Measurements from ENCODE around the gene LBHD2.

Gene LBHD2

GRCh38 chr14:103058164-103059055 lies 25.6 kb upstream of the LBHD2 start:
- no peak for DNase-seq (ENCODE audit: extremely low read depth, insufficient read length)
- TF ChIP-seq, protein P1, sequence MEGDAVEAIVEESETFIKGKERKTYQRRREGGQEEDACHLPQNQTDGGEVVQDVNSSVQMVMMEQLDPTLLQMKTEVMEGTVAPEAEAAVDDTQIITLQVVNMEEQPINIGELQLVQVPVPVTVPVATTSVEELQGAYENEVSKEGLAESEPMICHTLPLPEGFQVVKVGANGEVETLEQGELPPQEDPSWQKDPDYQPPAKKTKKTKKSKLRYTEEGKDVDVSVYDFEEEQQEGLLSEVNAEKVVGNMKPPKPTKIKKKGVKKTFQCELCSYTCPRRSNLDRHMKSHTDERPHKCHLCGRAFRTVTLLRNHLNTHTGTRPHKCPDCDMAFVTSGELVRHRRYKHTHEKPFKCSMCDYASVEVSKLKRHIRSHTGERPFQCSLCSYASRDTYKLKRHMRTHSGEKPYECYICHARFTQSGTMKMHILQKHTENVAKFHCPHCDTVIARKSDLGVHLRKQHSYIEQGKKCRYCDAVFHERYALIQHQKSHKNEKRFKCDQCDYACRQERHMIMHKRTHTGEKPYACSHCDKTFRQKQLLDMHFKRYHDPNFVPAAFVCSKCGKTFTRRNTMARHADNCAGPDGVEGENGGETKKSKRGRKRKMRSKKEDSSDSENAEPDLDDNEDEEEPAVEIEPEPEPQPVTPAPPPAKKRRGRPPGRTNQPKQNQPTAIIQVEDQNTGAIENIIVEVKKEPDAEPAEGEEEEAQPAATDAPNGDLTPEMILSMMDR (IDR thresholded peaks at IDR 0.05; ENCODE audit: insufficient read depth, low read length, poor library complexity, severe bottlenecking): no peak
- H3K4me3 ChIP-seq (replicated peaks; ENCODE audit: low read depth, low read length): peak overlapping the region; percentile 65
- no peaks in the 10 kb centered on the region for H3K36me3 ChIP-seq (ENCODE audit: control insufficient read depth, insufficient read depth, low read length)
- H3K27me3 ChIP-seq (replicated peaks; ENCODE audit: control insufficient read depth, insufficient read depth, low read length): no peaks in the 10 kb centered on the region

- TF ChIP-seq, protein P1 (IDR thresholded peaks at IDR 0.05; ENCODE audit: insufficient read depth, low read length, poor library complexity, severe bottlenecking): no peak
- no peak overlapping the region for H3K4me3 ChIP-seq (replicated peaks; ENCODE audit: low read depth, low read length)
- no peak for DNase-seq (ENCODE audit: extremely low read depth, insufficient read length)
- no peaks in the 10 kb centered on the region for H3K36me3 ChIP-seq (ENCODE audit: control insufficient read depth, insufficient read depth, low read length)
- H3K27me3 ChIP-seq (replicated peaks; ENCODE audit: control insufficient read depth, insufficient read depth, low read length): no peaks in the 10 kb centered on the region
These were observed 24.5 kb upstream of the LBHD2 start for GRCh38 chr14:103059556-103059955.

DNA sequence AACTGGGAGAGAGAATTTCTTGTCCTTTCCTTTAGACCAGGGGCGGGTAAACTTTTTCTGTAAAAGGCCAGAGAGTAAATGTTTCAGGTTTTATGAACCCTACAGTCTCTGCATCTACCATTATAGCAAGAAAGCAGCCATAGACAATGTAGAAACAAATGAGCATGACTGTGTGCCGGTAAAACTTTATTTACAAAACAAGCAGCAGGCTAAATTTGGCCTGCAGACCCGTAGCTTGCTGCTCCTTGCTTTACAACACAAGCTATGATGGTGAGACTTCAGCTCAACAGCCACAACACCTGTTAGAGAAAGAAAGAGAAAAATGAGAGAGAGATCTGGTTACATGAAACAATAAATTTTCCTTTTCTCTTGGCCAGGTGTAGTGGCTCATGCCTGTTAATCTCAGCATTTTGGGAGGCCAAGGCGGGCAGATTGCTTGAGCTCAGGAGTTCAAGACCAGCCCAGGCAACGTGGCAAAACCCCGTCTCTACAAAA lies 22.5 kb upstream of the LBHD2 start:
- Histone ChIP-seq H3K4me3 (replicated peaks; ENCODE audit: low read depth, low read length) (no peak overlapping the region), H3K36me3 (ENCODE audit: control insufficient read depth, insufficient read depth, low read length) (no peaks in the 10 kb centered on the region), H3K27me3 (replicated peaks; ENCODE audit: control insufficient read depth, insufficient read depth, low read length) (no peaks in the 10 kb centered on the region)
- DNase-seq (ENCODE audit: extremely low read depth, insufficient read length): no peak
- TF ChIP-seq, protein P1 (IDR thresholded peaks at IDR 0.05; ENCODE audit: insufficient read depth, low read length, poor library complexity, severe bottlenecking): no peak

GRCh38 chr14:103064436-103064835 lies 19.6 kb upstream of the LBHD2 start:
- Histone ChIP-seq H3K4me3 (replicated peaks; ENCODE audit: low read depth, low read length) (no peak overlapping the region), H3K36me3 (ENCODE audit: control insufficient read depth, insufficient read depth, low read length) (no peaks in the 10 kb centered on the region), H3K27me3 (replicated peaks; ENCODE audit: control insufficient read depth, insufficient read depth, low read length) (no peaks in the 10 kb centered on the region; the same call in 1 of the 2 replicates)
- no peak for DNase-seq (ENCODE audit: extremely low read depth, insufficient read length)
- TF ChIP-seq, protein P1 (IDR thresholded peaks at IDR 0.05; ENCODE audit: insufficient read depth, low read length, poor library complexity, severe bottlenecking): no peak

- no peak for DNase-seq (ENCODE audit: extremely low read depth, insufficient read length)
- Histone ChIP-seq H3K4me3 (replicated peaks; ENCODE audit: low read depth, low read length) (no peak overlapping the region), H3K27me3 (replicated peaks; ENCODE audit: control insufficient read depth, insufficient read depth, low read length) (no peaks in the 10 kb centered on the region; the same call in 1 of the 2 replicates), H3K36me3 (ENCODE audit: control insufficient read depth, insufficient read depth, low read length) (no peaks in the 10 kb centered on the region)
- TF ChIP-seq, protein P1 (IDR thresholded peaks at IDR 0.05; ENCODE audit: insufficient read depth, low read length, poor library complexity, severe bottlenecking): no peak
These were observed 19.0 kb upstream of the LBHD2 start for GRCh38 chr14:103064978-103065377.

Measured in GM06990 (cell line).